GM19452 (cell line): ENCODE results near the gene C1orf21.

Source experiments
- ATAC-seq: cut with Tn5 transposase; IDR thresholded peaks from one replicate; pipeline ENCODE4 v1.9.1; 2021; ENCODE audit not compliant: unreplicated experiment

Gene C1orf21

DNA sequence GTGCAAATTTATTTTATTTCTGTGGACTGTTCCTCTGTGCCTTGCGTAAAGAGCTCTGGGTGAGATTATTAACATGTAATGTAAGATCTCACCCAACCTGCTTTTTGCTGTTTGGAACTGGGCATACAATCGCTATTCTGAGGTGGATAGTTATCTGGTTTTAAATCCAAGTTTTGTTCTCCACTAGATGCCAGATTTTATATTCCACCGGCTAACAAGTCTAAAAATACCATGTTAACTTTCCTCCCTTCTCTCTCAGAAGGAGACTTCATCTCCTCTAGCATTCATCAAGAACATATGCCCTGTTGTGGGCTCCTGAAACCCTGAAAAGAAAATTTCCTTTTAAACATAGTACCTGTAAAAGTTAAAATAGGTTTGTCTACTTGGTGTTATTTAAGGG lies 56.4 kb downstream of the C1orf21 start:
- no peak for ATAC-seq

DNA sequence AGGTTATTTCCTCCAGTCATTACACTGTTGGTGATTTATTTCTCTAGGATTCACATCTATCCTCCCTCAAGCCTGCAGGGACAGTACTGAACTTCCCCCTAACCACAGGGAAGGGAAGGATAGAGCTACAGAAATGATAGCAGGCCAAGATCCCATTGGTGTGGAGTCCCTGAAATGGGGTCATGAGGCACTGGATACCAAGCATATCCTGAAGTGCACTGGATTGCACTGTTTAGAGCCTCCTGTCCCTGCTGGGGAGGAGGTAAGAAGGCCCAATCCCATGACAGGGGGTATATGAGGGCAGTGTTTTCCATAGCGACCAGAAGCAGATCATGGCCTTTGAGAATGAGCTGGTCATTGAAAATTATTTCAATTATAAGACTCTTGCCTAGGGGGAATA lies 56.8 kb downstream of the C1orf21 start:
- no peak for ATAC-seq

DNA sequence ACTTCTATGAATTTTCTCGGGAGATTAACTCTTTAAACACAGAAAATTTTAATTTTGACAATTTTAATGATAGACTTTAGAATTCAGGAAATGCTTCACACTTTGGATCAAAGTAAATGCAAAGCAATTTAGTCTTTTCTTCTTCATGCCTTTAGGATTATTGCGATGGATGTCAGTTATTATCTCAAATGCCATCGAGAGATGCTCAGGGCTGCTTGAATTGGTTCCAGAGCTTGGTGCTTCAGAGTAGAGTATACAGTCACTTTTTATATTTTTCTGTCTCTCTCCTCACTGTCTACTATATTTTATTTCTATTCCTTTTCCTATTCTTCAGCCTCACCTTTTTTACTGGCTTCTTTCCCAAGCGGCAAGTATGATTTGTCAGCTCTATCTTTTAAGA lies 59.2 kb downstream of the C1orf21 start:
- ATAC-seq, result no peak

- ATAC-seq, result no peak
Observed at GRCh38 chr1:184447651-184448185, 60.9 kb downstream of the C1orf21 start.

DNA sequence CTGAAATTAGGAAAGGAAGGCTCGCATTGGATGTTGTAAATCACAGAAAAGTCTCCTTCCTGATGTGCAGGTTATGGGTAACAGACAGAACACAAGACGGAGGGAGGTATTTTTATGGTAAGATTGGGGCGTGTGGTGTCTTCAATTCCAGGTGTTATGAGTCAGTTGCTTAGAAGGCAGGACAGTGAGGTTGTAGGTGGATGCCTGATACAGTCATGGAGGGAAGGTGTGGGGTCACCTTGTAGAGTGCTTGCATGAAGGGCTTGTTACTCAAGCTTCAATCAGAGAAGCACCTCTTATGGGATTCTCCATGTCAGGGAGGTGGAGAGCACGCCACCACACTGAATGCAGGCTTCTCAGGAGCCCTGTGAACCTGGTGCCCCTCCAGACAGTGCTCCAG lies 63.1 kb downstream of the C1orf21 start:
- no peak for ATAC-seq

DNA sequence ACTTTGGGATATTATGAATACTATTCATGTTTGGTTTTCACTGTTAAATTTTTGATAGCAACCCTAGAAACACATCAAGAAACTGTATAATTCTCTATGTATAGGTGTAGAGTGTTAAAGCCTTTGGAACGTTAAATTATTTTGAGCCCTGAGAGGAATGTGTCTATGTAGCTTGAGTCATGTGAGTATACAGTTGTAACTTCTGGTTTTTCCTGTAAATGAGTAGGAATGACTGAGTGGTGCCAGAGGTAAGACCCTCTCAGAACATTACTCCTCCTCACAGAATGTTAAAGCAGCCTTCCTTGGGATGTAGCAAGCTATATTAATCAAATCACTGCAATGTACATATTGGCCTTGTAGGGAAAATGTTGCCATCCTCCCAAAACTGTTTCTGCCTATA lies 69.0 kb downstream of the C1orf21 start:
- no peak for ATAC-seq

DNA sequence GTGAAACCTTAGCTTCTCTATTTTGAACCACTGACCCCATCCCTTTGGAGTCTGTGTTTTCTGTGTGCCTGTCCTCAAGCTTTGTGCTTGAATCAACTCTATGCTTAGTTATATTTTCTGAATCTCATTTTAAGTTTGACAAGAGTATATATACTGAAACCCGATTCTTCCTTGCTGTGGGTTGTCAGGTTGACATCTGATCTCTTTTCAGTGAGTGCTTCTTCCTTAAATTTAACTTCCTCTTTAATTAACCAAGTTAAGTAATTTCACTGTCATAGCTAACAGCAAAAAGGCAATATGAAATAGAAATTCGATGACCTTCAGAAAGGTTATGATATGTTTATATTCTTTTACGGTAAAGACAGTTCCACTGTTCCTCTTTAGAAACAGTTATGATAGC lies 69.4 kb downstream of the C1orf21 start:
- ATAC-seq, result no peak

- ATAC-seq, result no peak
Observed at GRCh38 chr1:184457500-184457899, 70.7 kb downstream of the C1orf21 start.

- ATAC-seq, result no peak
Observed at GRCh38 chr1:184461321-184461720, 74.5 kb downstream of the C1orf21 start.

GRCh38 chr1:184462155-184462554 lies 75.3 kb downstream of the C1orf21 start:
- ATAC-seq, result no peak

- no peak for ATAC-seq
Observed at GRCh38 chr1:184462990-184463389, 76.2 kb downstream of the C1orf21 start.

DNA sequence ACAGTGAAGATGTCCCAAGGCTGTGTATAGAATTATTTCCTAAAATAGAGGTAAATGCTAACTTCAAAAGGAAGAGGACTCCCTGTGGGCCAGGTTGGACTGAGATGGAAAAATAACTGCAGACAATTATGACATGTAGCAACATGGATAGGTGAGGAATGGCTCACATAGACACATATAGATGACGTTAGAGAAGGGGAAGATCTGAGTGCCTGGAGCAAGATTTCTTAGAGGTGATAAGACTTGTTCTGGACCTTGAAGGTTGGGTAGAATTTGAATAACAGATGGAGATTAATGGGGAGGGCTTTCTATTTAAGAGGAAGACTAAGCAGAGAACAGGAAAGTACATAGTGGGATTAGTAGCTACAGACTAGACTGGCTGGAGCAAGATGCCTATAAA lies 76.9 kb downstream of the C1orf21 start:
- ATAC-seq, result no peak

DNA sequence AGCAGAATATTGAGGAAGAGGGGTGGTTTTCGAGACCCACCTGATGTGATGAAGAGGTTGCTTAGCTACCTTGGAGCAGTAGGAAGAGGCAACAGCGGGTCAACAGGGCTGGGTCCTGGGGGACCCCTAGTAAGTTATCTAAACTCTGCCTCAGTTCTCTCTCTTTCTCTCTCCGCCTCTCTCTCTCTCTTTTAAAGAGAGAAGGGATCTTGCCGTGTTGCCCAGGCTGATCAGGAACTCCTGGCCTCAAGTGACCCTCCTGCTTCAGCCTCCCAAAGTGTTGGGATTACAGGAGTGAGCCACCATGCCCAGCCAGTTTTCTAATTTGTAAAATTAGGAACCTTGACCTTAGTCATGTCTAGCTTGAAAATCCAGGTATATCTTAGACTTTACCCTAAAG lies 77.9 kb downstream of the C1orf21 start:
- ATAC-seq, result no peak

DNA sequence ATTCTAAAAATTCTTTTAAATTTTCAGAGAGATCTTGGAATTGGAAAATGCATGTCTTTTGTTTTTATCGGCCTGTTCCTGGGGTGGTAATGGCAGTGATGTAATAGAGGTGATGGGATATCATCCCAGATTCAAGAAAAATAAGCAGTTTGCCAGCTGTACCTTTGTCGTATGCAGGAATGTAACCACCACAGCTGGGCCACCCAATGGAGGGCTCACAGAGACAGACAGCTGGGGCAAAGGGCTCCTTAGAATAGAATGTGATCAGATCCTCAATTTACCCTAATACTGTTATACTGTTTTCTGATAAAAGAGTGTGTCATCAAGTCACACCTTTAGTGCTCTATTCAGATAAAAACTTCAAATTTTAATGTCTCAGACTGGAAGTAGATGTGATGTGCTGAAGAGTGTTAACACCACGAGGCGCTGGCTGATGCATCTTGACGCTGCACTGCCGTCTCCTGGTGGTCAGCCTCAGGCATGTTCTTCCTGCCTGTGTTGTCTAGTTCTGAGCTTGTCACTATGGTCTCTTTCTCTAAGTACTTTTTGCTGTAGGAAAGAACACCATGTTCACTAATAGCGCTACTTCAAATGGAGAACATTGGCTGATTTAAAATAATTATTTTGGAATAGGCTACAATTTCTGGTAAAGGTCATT lies 78.8 kb downstream of the C1orf21 start:
- no peak for ATAC-seq

GRCh38 chr1:184467295-184467694 lies 80.5 kb downstream of the C1orf21 start:
- ATAC-seq, result no peak

DNA sequence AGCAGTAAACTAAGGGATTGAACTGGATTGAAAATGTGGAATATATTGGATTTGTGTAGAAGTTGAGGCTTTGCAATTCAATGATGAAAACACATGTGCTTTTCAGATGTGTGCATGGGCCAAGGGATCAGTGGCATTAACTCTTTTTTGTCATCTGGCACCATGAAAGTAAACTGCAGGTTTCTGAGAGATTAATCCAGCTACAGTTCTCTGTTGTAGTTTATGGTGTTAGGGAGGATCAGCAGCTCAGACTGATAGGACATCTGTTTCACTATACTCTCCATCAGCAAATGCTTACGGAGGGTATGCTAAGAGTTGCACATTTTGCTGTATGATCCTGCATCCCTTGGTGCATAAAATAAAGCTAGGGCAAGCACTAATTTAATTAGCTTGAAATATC lies 82.6 kb downstream of the C1orf21 start:
- ATAC-seq, result no peak

GRCh38 chr1:184471686-184472085 lies 84.9 kb downstream of the C1orf21 start:
- ATAC-seq, result no peak

GRCh38 chr1:184472136-184472535 lies 85.3 kb downstream of the C1orf21 start:
- no peak for ATAC-seq

DNA sequence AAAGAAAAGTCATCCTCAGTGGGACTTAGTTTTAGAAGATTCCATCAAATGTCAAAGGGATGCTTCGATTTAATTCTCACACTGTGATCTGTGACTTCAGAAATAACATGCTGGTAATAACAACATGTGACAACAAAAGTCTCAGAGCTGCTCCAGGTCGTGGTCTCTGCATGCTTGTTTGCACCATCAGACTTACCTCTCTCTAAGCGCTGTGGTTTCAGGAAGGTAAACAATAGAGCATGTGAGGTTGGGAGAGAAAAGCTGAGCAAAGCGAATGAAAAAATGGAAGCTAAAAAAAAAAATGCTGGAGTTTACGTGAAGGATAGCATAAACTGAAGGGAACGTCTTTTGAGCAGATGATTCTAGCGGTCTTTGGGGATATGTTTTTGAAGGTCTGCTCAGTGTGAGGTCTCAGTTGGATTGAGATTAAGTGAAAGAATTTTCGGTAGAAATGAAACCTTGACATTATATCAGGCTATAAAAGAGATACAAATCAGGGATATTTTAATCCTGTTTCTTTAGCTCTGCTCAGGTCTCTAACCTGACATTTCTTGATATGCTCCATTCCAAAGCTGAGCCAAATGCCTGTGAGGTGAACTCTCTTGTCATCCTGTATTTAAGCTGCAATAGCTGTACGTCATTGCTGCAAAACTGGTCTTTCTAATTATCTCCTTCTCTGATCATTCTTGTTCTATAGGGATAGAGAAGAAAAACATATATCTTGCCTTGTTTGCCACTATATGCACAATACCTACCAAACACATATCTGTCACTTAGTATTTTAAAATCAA lies 86.5 kb downstream of the C1orf21 start:
- ATAC-seq, result no peak

DNA sequence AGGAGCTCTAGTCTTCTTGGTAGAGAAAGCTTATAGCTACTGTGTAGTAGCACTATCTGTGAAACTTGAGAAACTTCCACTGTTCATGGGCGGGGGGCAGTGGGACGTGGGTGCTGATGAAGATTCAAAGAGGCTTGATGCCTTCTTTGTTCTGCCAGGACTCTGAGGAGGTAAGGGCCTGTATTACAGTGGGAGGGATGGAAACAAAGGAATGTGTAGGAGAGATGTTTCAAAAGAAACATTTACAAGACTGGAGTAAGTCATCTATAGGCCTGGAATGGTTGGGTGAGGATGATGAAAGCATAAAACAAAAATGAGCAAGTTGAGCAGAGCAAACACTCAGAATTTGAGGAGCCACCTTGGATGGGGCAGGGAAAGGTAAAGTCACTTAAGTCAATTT lies 89.4 kb downstream of the C1orf21 start:
- ATAC-seq, result no peak

DNA sequence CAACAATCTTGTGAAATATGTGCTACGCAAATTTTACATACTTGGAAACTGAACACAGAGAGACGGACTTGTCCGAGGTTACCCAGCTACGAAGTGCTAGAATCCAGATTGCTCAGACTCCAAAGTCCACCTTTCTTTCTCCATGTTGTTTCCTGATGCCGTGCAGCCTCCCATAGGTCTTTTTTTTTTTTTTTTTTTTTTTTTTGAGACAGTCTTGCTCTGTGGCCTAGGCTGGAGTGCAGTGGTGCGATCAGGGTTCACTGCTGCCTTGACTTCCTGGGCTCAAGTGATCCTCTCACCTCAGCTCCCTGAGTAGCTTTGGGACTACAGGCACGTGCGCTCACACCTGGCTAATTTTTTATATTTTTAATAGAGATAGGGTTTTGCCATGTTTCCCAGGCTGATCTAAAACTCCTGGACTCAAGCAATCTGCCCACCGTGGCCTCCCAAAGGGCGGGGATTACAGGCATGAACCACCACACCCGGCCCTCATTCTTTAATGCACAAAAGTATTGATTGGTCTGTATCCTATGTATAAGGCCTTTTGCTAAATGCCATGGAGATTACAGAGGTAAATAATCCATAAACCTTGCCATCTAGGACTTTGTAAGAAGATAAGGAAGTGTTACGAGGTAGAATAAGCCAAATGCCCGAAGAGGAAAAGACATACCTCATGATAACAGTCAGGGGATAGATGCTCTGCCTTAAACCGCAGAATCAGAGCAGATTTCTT lies 92.8 kb downstream of the C1orf21 start:
- no peak for ATAC-seq

DNA sequence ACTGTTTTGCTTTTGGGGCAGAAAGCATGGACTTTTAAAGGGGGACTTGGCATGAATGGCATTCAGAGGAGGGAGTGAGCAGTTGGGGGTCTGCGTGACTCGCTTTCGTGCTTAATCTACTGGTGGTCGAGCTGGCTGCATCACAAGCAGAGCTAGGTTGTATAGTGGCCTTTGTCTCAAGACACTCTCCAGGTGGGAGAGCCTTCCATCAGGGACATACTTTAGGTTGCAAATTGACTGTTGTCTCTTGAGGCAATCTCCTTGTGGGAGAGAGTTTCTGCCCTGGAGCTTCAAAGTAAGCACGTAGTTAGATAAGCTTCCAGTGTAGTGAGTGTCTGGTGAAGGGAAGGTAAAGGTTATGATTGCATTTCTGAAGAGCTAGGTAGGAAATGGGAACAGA lies 93.9 kb downstream of the C1orf21 start:
- ATAC-seq, result no peak
